K562 (cell line): Measurements from ENCODE around the gene DUSP10. TPM values are rescaled to one million over a fixed set of nuclear protein-coding genes. Genes with fewer than 3 reads are reported as not detected.

Experiments
- ATAC-seq: fragments of 200-7000 bp; cut with Tn5 transposase; 3 replicates; pipeline ENCODE4 v1.9.1; 2020; ENCODE audit warnings: moderate library complexity
- BruUV-seq: library from RNA; stranded (reverse); fragments of 400-500 nt; replicated peaks from 2 replicates; lab custom pipeline; 2021; lab: Mats Ljungman, UMichigan
- CTCF ChIA-PET: fragments of 300-600 bp; formaldehyde crosslinking; extraction: SDS; loops from one replicate; lab custom pipeline; 2021; ENCODE audit warnings: low intra/inter-chr PET ratio; lab: Yijun Ruan, JAX
- POLR2A ChIA-PET: fragments of 300-600, 350-650 bp; sonication (Branson Sonifier 250); formaldehyde crosslinking; extraction: SDS; loops from one replicate; lab custom pipeline; 2021; ENCODE audit warnings: antibody characterized with exemption, inconsistent platforms; lab: Yijun Ruan, JAX
- DNase-seq, 4 experiments: peaks; one replicate each; pipeline versions ENCODE4 v3.0.0 to v3.0.0-alpha.2; 2011 to 2018; ENCODE audit warnings: low spot score in 3 of 4, mixed read lengths in 3 of 4; ENCODE audit errors: extremely low read depth in 1 of 4
- FAIRE-seq: peaks from 2 replicates; lab custom pipeline; 2011; peaks lifted over from hg19 to GRCh38; lab: Jason Lieb, UNC
- H2AFZ ChIP-seq: 2 replicates; pipeline ENCODE4 v1.6.0; 2011; ENCODE audit warnings: low read depth, low read length, control low read depth, inconsistent platforms
- H3K27ac ChIP-seq: fragments of 200-600 bp; 3 replicates; pipeline ENCODE4 v1.8.0; 2011; ENCODE audit warnings: low read depth, mild to moderate bottlenecking, control low read depth, inconsistent platforms, low read length, moderate library complexity, mixed read lengths; ENCODE audit errors: extremely low read depth
- H3K27me3 ChIP-seq, 2 experiments: fragments of 300-600 bp in 1 of 2; 2 replicates in 1 of 2; 3 replicates in 1 of 2; pipeline versions ENCODE4 v1.6.0 to v1.8.0; 2011; ENCODE audit warnings: inconsistent platforms in 2 of 2, low read length in 2 of 2, mild to moderate bottlenecking in 1 of 2, mixed read lengths in 1 of 2, moderate library complexity in 1 of 2; ENCODE audit not compliant: control insufficient read depth in 2 of 2, insufficient read depth in 2 of 2
- H3K36me3 ChIP-seq: fragments of 300-600 bp; 3 replicates; pipeline ENCODE4 v1.8.0; 2011; ENCODE audit warnings: mild to moderate bottlenecking, low read length, inconsistent platforms; ENCODE audit not compliant: control insufficient read depth, insufficient read depth
- H3K4me1 ChIP-seq, 2 experiments: fragments of 200-600 bp in 1 of 2; replicated peaks in 1 of 2; 2 replicates in 1 of 2; 3 replicates in 1 of 2; pipeline versions ENCODE4 v1.5.1 to v1.8.0; 2011; ENCODE audit warnings: inconsistent platforms in 2 of 2, low read length in 2 of 2, mild to moderate bottlenecking in 1 of 2, mixed read lengths in 1 of 2, moderate library complexity in 1 of 2; ENCODE audit not compliant: control insufficient read depth in 2 of 2, insufficient read depth in 2 of 2
- H3K4me2 ChIP-seq: 2 replicates; pipeline ENCODE4 v1.6.1; 2011; ENCODE audit warnings: low read length, control low read depth, inconsistent platforms, mixed read lengths; ENCODE audit not compliant: insufficient read depth
- H3K4me3 ChIP-seq: fragments of 200-600 bp; sonication (generic), shearing (Covaris generic); 2 replicates; pipeline ENCODE4 v1.5.1; 2016; ENCODE audit warnings: control low read depth, inconsistent platforms
- H3K79me2 ChIP-seq: fragments of 200-600 bp; 3 replicates; pipeline ENCODE4 v1.8.0; 2011; ENCODE audit warnings: low read length, inconsistent platforms; ENCODE audit not compliant: control insufficient read depth, insufficient read depth
- H3K9ac ChIP-seq, 2 experiments: 2 replicates each; pipeline versions ENCODE4 v1.6.0 to v1.6.1; 2011; ENCODE audit warnings: low read depth in 2 of 2, low read length in 2 of 2, control low read depth in 1 of 2, inconsistent platforms in 1 of 2, mild to moderate bottlenecking in 1 of 2, mixed read lengths in 1 of 2; ENCODE audit not compliant: insufficient read depth in 1 of 2
- H3K9me1 ChIP-seq: one replicate; pipeline ENCODE4 v1.6.0; 2011; ENCODE audit warnings: inconsistent platforms, mild to moderate bottlenecking, low read length, moderate library complexity; ENCODE audit not compliant: control insufficient read depth, insufficient read depth
- H3K9me3 ChIP-seq: replicated peaks from 2 replicates; pipeline ENCODE4 v1.5.1; 2011; ENCODE audit warnings: low read depth, low read length, inconsistent platforms; ENCODE audit not compliant: control insufficient read depth, insufficient read depth
- H4K20me1 ChIP-seq: replicated peaks from 2 replicates; pipeline ENCODE4 v1.6.1; 2011; ENCODE audit warnings: low read length, inconsistent platforms, mixed read lengths; ENCODE audit not compliant: control insufficient read depth, insufficient read depth
- ASH1L ChIP-seq: fragments of 450-650 bp; IDR thresholded peaks from 2 replicates; pipeline ENCODE4 v1.6.1; 2018; ENCODE audit warnings: borderline replicate concordance, mild to moderate bottlenecking, low read depth; ENCODE audit not compliant: partially characterized antibody
- BHLHE40 ChIP-seq: IDR thresholded peaks from 2 replicates; pipeline ENCODE4 v1.6.1; 2011; ENCODE audit warnings: low read length, improper control_type of control experiment
- COPS2 ChIP-seq: fragments of 450-650 bp; conservative IDR thresholded peaks from 2 replicates; pipeline ENCODE4 v1.6.1; 2016; ENCODE audit warnings: mild to moderate bottlenecking, moderate library complexity
- DDX20 ChIP-seq: fragments of 450-650 bp; IDR thresholded peaks from 2 replicates; pipeline ENCODE4 v1.6.1; 2016; ENCODE audit warnings: missing genetic modification characterization, low read depth, mild to moderate bottlenecking, missing compliant biosample characterization, moderate library complexity
- E2F3 ChIP-seq: fragments of 250-450 bp; sonication (Bioruptor Pico); IDR thresholded peaks from 2 replicates; pipeline ENCODE4 v1.4.0; 2020; ENCODE audit warnings: mild to moderate bottlenecking
- ETV6 ChIP-seq, 3 experiments: fragments of 150-350 bp in 1 of 3; sonication (generic) in 1 of 3; formaldehyde crosslinking in 1 of 3; IDR thresholded peaks; 2 replicates each; pipeline versions ENCODE4 v1.6.1 to v1.8.0; 2014 to 2022; ENCODE audit warnings: borderline replicate concordance in 2 of 3, low read depth in 2 of 3, antibody characterized with exemption in 1 of 3, low read length in 1 of 3, mild to moderate bottlenecking in 1 of 3, missing genetic modification reagents in 1 of 3
- HDAC2 ChIP-seq: fragments of 450-650 bp; IDR thresholded peaks from 2 replicates; pipeline ENCODE4 v1.6.1; 2016; ENCODE audit warnings: mild to moderate bottlenecking
- LARP7 ChIP-seq: fragments of 450-650 bp; IDR thresholded peaks from 2 replicates; pipeline ENCODE4 v1.6.1; 2016
- MAFF ChIP-seq: IDR thresholded peaks from 2 replicates; pipeline ENCODE4 v1.6.1; 2012; ENCODE audit warnings: low read length, improper control_type of control experiment
- NEUROD1 ChIP-seq: fragments of 150-350 bp; IDR thresholded peaks from 2 replicates; pipeline ENCODE4 v1.6.1; 2014; ENCODE audit warnings: borderline replicate concordance, low read length, low read depth; ENCODE audit not compliant: partially characterized antibody
- TAL1 ChIP-seq: fragments of 450-650 bp; IDR thresholded peaks from 2 replicates; pipeline ENCODE4 v1.6.1; 2016; ENCODE audit warnings: mild to moderate bottlenecking
- ZFP1 ChIP-seq: fragments of 450-650 bp; formaldehyde crosslinking; IDR thresholded peaks from 2 replicates; pipeline ENCODE4 v1.4.0; 2020; ENCODE audit warnings: mild to moderate bottlenecking, mixed read lengths
- ZNF175 ChIP-seq: fragments of 200-800 bp; sonication (Bioruptor generic); IDR thresholded peaks from 2 replicates; pipeline ENCODE4 v1.6.1; 2016; ENCODE audit warnings: low read depth, mild to moderate bottlenecking, missing genetic modification characterization, missing compliant biosample characterization
- ZNF239 ChIP-seq: fragments of 250-450 bp; sonication (Bioruptor Pico); IDR thresholded peaks from 2 replicates; pipeline ENCODE4 v1.4.0; 2020; ENCODE audit warnings: mild to moderate bottlenecking
- ZNF311 ChIP-seq: fragments of 250-450 bp; sonication (Bioruptor Pico); IDR thresholded peaks from 2 replicates; pipeline ENCODE4 v1.4.0; 2020; ENCODE audit warnings: mild to moderate bottlenecking, moderate library complexity
- WGBS: fragments of 100-300 bp; shearing (Covaris generic); methylation state at CpG from one replicate; pipeline ENCODE4 v1.1.6; 2016; ENCODE audit warnings: low coverage, mixed read lengths; ENCODE audit not compliant: insufficient coverage; ENCODE audit errors: missing lambda C conversion rate; 5-methylcytosine and 5-hydroxymethylcytosine counted together
- in situ Hi-C: fragments of 300-500 bp; cut with MboI; formaldehyde crosslinking; loops from 4 replicates; pipeline ENCODE4 v1.15.0; 2018; ENCODE audit warnings: inconsistent platforms, mixed read lengths
- intact Hi-C: fragments of 100-400 bp; cut with micrococcal nuclease; formaldehyde crosslinking; loops from 2 replicates; pipeline ENCODE4 v1.14.2; 2022
- polyA plus RNA-seq, 8 experiments: library from polyadenylated mRNA; depleted of rRNA in 4 of 8; stranded (reverse) in 5 of 8; unstranded in 3 of 8; fragments of >200 nt; fragmentation: Nextera tagmentation in 2 of 8; fragmentation: Illumina TruSeq in 1 of 8; extraction: Ambion mirVana in 2 of 8; extraction: Trizol in 1 of 8; gene quantifications; 2 replicates each; pipeline versions ENCODE4 v1.2.1 to v1.2.3, GENCODE V29; 2011 to 2014; ENCODE audit warnings: inconsistent platforms in 1 of 8, missing spikeins in 1 of 8
- total RNA-seq, 7 experiments: library from RNA; depleted of rRNA in 6 of 7; stranded (reverse); fragments of >200 nt in 6 of 7; fragmentation: Illumina TruSeq in 2 of 7; extraction: Trizol in 2 of 7; gene quantifications; 2 replicates each; pipeline versions ENCODE4 v1.2.1 to v1.2.3, GENCODE V29; 2011 to 2021; ENCODE audit warnings: low replicate concordance in 1 of 7
- TF ChIP-seq, protein P1 (sequence below): IDR thresholded peaks from 3 replicates; pipeline ENCODE4 v1.6.1; 2011; ENCODE audit warnings: borderline replicate concordance, mild to moderate bottlenecking; ENCODE audit not compliant: insufficient read length, insufficient read depth
- TF ChIP-seq, protein P2 (sequence below): IDR thresholded peaks from 3 replicates; pipeline ENCODE4 v1.6.1; 2011; ENCODE audit warnings: borderline replicate concordance, mild to moderate bottlenecking, moderate library complexity; ENCODE audit not compliant: insufficient read length; ENCODE audit errors: extremely low read depth

DUSP10 gene
- total and polyA plus RNA-seq, 9 of the 15 experiments (the other 6 are each of a cell fraction or from before 2014, with no cell fraction given) = 1.7 to 8.3 (median 6.1) TPM

DNA sequence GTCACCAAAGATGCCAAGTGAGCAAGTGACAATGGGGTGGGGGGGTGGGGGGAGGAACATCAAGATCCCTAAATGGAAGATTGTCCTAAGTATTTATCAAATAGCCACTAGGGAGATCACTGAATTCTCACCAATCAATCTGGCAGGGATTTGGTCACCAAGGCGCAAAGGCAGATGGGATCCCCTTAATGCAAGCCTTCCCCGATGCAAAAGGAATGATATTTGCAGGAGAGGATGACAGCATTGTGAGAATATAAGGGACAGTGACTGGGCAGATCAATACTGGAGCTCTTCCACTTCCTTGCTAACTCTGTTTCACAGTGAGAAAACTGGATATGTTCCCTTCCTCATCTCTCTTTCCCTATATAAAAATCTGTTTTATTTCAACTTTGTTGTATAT lies 40.9 kb downstream of the DUSP10 start (continued):
- TF ChIP-seq ETV6 (IDR thresholded peaks at IDR 0.05; ENCODE audit: borderline replicate concordance in 1 of 2, low read depth in 2 of 2, low read length in 1 of 2) (no peak), ETV6 (CRISPR knock-in tag; IDR thresholded peaks at IDR 0.05; ENCODE audit: borderline replicate concordance) (no peak), ZNF175 (CRISPR knock-in tag) (no peak), ZNF239 (CRISPR knock-in tag) (no peak), HDAC2 (no peak), E2F3 (no peak)

DNA sequence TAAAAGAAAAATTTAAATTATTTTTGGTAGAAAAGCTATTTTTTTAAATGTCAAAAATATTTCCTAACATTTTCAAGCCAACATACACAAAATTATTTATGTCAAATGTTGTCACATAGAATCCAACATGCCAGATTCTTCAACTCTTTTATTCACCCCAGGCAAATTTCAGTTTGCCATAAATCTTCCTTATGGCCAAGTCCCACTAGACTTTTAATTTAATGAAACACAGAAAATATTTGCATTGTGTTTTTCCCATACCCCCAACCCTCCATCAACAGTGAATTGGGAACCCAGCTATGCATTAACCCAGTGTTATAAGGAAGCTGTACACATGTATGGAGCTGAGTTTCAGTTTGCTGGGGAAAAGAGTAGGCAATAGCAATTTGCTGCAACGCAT lies 41.4 kb downstream of the DUSP10 start:
- H3K9ac ChIP-seq = no peak overlapping the region
- no peaks in the 10 kb centered on the region for H3K79me2 ChIP-seq
- FAIRE-seq (no peak), DNase-seq (no peak), ATAC-seq (no peak)
- H3K9me3 ChIP-seq = no peaks in the 10 kb centered on the region
- no peak overlapping the region for H3K27ac ChIP-seq
- H2AFZ ChIP-seq = no peak overlapping the region
- TF ChIP-seq TAL1 = no peak
- TF ChIP-seq COPS2 = no peak
- TF ChIP-seq ZFP1 (CRISPR knock-in tag) = no peak
- no peak for TF ChIP-seq LARP7
- no peak for TF ChIP-seq NEUROD1
- TF ChIP-seq DDX20 = no peak
- no peak for TF ChIP-seq BHLHE40
- TF ChIP-seq, protein P1, sequence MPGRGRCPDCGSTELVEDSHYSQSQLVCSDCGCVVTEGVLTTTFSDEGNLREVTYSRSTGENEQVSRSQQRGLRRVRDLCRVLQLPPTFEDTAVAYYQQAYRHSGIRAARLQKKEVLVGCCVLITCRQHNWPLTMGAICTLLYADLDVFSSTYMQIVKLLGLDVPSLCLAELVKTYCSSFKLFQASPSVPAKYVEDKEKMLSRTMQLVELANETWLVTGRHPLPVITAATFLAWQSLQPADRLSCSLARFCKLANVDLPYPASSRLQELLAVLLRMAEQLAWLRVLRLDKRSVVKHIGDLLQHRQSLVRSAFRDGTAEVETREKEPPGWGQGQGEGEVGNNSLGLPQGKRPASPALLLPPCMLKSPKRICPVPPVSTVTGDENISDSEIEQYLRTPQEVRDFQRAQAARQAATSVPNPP = no peak
- no peak for TF ChIP-seq MAFF
- TF ChIP-seq ZNF311 (CRISPR knock-in tag) = no peak
- TF ChIP-seq ASH1L = no peak
- TF ChIP-seq, protein P2, sequence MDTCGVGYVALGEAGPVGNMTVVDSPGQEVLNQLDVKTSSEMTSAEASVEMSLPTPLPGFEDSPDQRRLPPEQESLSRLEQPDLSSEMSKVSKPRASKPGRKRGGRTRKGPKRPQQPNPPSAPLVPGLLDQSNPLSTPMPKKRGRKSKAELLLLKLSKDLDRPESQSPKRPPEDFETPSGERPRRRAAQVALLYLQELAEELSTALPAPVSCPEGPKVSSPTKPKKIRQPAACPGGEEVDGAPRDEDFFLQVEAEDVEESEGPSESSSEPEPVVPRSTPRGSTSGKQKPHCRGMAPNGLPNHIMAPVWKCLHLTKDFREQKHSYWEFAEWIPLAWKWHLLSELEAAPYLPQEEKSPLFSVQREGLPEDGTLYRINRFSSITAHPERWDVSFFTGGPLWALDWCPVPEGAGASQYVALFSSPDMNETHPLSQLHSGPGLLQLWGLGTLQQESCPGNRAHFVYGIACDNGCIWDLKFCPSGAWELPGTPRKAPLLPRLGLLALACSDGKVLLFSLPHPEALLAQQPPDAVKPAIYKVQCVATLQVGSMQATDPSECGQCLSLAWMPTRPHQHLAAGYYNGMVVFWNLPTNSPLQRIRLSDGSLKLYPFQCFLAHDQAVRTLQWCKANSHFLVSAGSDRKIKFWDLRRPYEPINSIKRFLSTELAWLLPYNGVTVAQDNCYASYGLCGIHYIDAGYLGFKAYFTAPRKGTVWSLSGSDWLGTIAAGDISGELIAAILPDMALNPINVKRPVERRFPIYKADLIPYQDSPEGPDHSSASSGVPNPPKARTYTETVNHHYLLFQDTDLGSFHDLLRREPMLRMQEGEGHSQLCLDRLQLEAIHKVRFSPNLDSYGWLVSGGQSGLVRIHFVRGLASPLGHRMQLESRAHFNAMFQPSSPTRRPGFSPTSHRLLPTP = no peak
- no TSS peak for BruUV-seq
- H3K4me2 ChIP-seq = no peak overlapping the region
- H3K36me3 ChIP-seq = peaks cover 14% of the 10 kb centered on the region
- in situ Hi-C loops = no loop called here
- H3K27me3 ChIP-seq = no peaks in the 10 kb centered on the region
- no peaks in the 10 kb centered on the region for H3K9me1 ChIP-seq
- no peak overlapping the region for H3K4me3 ChIP-seq
- H3K4me1 ChIP-seq = no peaks in the 10 kb centered on the region; a peak in 1 of 5 replicates
- 50% methylated on average over 1 of the region's 1 CpG for WGBS
- intact Hi-C loops = no loop called here
- POLR2A ChIA-PET = no interaction called here
- H4K20me1 ChIP-seq = no peaks in the 10 kb centered on the region
- CTCF ChIA-PET = no interaction called here
